Measurements from ENCODE around the gene CNOT6.
A peak's percentile ranks its signal among the peaks of the same experiment; 100 is the strongest.

The CNOT6 gene

DNA sequence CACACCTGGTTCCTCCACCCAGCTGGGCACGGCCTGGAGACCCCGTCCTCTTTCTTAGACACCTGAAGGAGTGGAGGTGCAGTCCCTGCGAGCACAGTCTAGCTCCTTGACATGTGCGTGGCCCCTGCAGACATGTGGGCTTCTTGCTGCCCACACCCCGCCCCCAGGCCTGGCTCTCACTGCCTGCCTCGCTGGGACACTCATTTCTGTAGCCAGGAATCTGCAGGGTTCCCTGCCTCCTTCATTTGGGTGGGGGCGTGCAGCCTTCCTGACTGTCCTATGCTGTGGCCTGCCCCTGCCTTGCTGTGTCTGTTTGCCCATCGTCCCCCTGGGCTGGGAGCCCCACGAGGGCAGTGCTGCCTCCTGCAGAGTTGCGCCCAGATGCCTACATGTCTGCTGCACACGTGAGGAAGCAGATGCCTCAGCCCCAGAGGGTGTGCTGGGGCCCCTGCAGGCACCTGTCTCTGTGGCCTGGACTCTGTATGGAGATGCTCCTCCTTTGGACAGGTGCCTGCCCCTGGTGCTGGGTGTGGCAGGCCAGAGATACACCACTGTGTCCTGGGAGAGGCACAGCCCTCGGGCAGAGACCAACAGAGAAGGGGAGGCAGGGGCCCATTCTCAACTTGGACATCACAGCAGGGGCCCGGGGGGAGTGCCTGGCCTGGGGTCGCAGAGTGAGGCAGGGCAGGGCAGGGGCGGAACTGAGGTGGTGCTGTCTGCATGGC is 132.6 kb downstream of the CNOT6 start:
- no peaks in the 10 kb centered on the region for H3K4me1 ChIP-seq (ENCODE audit: control insufficient read depth, insufficient read depth, low read length)
- POLR2A ChIA-PET, result no interaction called here
- H3K9me3 ChIP-seq (ENCODE audit: control insufficient read depth, insufficient read depth, low read depth, low read length), result no peaks in the 10 kb centered on the region
- H3K36me3 ChIP-seq (ENCODE audit: control insufficient read depth in 2 of 2, insufficient read depth in 1 of 2, low read length in 2 of 2), result no peaks in the 10 kb centered on the region
- TF ChIP-seq, protein P1, sequence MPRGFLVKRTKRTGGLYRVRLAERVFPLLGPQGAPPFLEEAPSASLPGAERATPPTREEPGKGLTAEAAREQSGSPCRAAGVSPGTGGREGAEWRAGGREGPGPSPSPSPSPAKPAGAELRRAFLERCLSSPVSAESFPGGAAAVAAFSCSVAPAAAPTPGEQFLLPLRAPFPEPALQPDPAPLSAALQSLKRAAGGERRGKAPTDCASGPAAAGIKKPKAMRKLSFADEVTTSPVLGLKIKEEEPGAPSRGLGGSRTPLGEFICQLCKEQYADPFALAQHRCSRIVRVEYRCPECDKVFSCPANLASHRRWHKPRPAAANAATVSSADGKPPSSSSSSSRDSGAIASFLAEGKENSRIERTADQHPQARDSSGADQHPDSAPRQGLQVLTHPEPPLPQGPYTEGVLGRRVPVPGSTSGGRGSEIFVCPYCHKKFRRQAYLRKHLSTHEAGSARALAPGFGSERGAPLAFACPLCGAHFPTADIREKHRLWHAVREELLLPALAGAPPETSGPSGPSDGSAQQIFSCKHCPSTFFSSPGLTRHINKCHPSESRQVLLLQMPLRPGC (tag by site-specific recombination; IDR thresholded peaks at IDR 0.05), result no peak
- TF ChIP-seq ZFHX2 (tag by site-specific recombination; conservative IDR thresholded peaks at IDR 0.05) (peak; percentile 95), GLIS2 (tag by site-specific recombination; IDR thresholded peaks at IDR 0.05) (peak; percentile 35; the same call in 1 of the 2 replicates), ZNF354C (tag by site-specific recombination; IDR thresholded peaks at IDR 0.05; ENCODE audit: borderline replicate concordance, low read depth) (no peak), ZBTB20 (tag by site-specific recombination; IDR thresholded peaks at IDR 0.05) (peak; percentile 56; the same call in 1 of the 2 replicates), GLIS1 (tag by site-specific recombination; IDR thresholded peaks at IDR 0.05) (peak; percentile 44; the same call in 1 of the 2 replicates), ZFP3 (tag by site-specific recombination; IDR thresholded peaks at IDR 0.05; ENCODE audit: low read depth) (no peak), ZIC2 (tag by site-specific recombination; IDR thresholded peaks at IDR 0.05) (peak; percentile 58), EGR2 (tag by site-specific recombination; IDR thresholded peaks at IDR 0.05; ENCODE audit: low read depth) (peak; percentile 87)
- no peak overlapping the region for H3K4me3 ChIP-seq (ENCODE audit: low read depth, low read length)
- H3K27ac ChIP-seq (ENCODE audit: extremely low read depth, low read depth, low read length), result no peak overlapping the region
- CTCF ChIA-PET, result interaction anchor here (0.7 to 1.7 kb wide), 2 partner anchors 8 to 11 kb away, joined by 4 to 5 read pairs; no protein-coding TSS in a partner anchor

DNA sequence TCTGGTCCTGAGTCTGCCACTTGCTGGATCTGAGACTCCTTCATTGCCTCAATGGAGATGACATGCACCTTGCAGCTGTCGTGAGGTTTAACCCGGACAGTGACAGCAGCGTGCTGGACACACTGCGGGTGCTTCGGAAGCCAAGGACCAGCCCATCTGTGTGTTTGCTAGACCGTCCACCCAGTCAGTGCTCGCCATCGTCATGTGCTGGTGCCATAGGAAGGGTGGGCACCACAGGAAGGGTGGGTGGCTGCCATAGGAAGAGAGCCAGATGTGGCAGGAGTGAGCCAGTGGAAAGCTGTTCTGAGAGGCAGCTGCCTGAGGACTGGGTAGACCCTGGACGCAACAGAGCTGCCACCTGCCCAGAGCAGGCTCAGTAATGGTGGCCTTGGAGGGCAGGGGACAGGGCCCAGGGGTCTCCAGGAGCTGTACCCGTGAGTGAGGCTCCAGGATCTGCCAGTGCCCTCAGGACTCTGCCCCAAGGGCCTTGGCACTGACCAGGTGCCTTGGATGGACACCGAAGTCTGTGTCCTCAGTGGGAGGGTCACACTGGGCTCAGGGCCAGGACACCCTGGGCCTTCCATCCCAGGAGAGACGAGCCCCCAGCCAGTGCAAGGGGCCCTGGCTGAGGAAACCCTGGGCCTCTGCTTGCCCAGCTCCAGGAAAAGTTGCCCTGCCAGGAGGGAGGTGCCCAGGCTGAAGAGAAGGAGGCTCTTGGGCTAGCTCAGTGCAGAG is 133.4 kb downstream of the CNOT6 start:
- TF ChIP-seq KLF1 (tag by site-specific recombination; IDR thresholded peaks at IDR 0.05), result no peak
- no peak for TF ChIP-seq YY2 (tag by site-specific recombination; IDR thresholded peaks at IDR 0.05)
- no peak for TF ChIP-seq ZNF366 (tag by site-specific recombination; conservative IDR thresholded peaks at IDR 0.05)
- TF ChIP-seq ZXDB (tag by site-specific recombination; IDR thresholded peaks at IDR 0.05), result no peak
- TF ChIP-seq SCRT1 (tag by site-specific recombination; IDR thresholded peaks at IDR 0.05; ENCODE audit: borderline replicate concordance), result no peak
- no peak for TF ChIP-seq ZEB2 (tag by site-specific recombination; IDR thresholded peaks at IDR 0.05)
- TF ChIP-seq ZNF184 (tag by site-specific recombination; IDR thresholded peaks at IDR 0.05), result no peak
- Histone ChIP-seq H3K9me3 (ENCODE audit: control insufficient read depth, insufficient read depth, low read depth, low read length) (no peaks in the 10 kb centered on the region), H3K4me1 (ENCODE audit: control insufficient read depth, insufficient read depth, low read length) (no peaks in the 10 kb centered on the region), H3K27ac (ENCODE audit: extremely low read depth, low read depth, low read length) (no peak overlapping the region), H3K4me3 (ENCODE audit: low read depth, low read length) (no peak overlapping the region), H3K36me3 (ENCODE audit: control insufficient read depth in 2 of 2, insufficient read depth in 1 of 2, low read length in 2 of 2) (no peaks in the 10 kb centered on the region)
- POLR2A ChIA-PET, result no interaction called here
- CTCF ChIA-PET, result interaction anchor here (0.6 to 1.7 kb wide), 3 partner anchors 8 to 330 kb away, joined by 3 to 5 read pairs (median 4); no protein-coding TSS in a partner anchor
